Posterior vena cava (tissue), 2 donors: Measurements from ENCODE around the gene ICAM2. TPM values are rescaled to one million over a fixed set of nuclear protein-coding genes. Genes with fewer than 3 reads are reported as not detected.

Source experiments
- DNase-seq: peaks from one replicate; pipeline ENCODE4 v3.0.0-alpha.2; 2020; ENCODE audit warnings: low spot score
- intact Hi-C, 2 donors: fragments of 100-400 bp; cut with DNase I; formaldehyde crosslinking; loops; one replicate each; pipeline versions ENCODE4 v1.14.1 to v1.14.2; 2022 to 2023
- total RNA-seq, 2 donors: library from RNA; stranded (reverse); fragmentation: NEBNext Ultra II Directional; extraction: Animal tissue kit (Norgen Biotek cat#: 25700); gene quantifications; one replicate each; pipeline ENCODE4 v1.2.1, GENCODE V29; 2021
- donor health status: DM: yes; HTN: yes; CAD: no.
- donor health status: DM: yes; HTN: yes; CAD: no.

The ICAM2 gene
- total RNA-seq, 2 donors from 2014 or later: 26.7 to 36.4 TPM

- peak; percentile 76 for DNase-seq
- intact Hi-C loops: no loop called here
Observed at GRCh38 chr17:64002658-64003525, 17.5 kb downstream of the ICAM2 start.

GRCh38 chr17:64001763-64002529, 18.5 kb downstream of the ICAM2 start:
- peak; percentile 94 for DNase-seq
- intact Hi-C loops: no loop called here

GRCh38 chr17:64001091-64001579, 19.3 kb downstream of the ICAM2 start:
- DNase-seq: peak; percentile 47
- intact Hi-C loops: no loop called here

GRCh38 chr17:63999680-64000531, 20.5 kb downstream of the ICAM2 start:
- intact Hi-C loops: no loop called here
- peak; percentile 68 for DNase-seq

GRCh38 chr17:63998721-63999679, 21.4 kb downstream of the ICAM2 start:
- peak; percentile 56 for DNase-seq
- intact Hi-C loops: no loop called here

- DNase-seq: peak; percentile 92
- intact Hi-C loops: no loop called here
Observed at GRCh38 chr17:63998050-63998720, 22.2 kb downstream of the ICAM2 start, which contains the start of gene PRR29. Gene PRR29 (plus strand): TSS chr17:63998351. CDS start chr17:63998365, 14 bp downstream.

GRCh38 chr17:63997341-63998048, 22.9 kb downstream of the ICAM2 start:
- intact Hi-C loops: no loop called here
- peak; percentile 68 for DNase-seq

GRCh38 chr17:63996430-63997182, 23.8 kb downstream of the ICAM2 start:
- peak; percentile 52 for DNase-seq
- intact Hi-C loops: no loop called here

GRCh38 chr17:63995626-63996025, 24.8 kb downstream of the ICAM2 start:
- DNase-seq: peak; percentile 58
- intact Hi-C loops: no loop called here

GRCh38 chr17:63993368-63993985, 27.0 kb downstream of the ICAM2 start:
- peak; percentile 45 for DNase-seq
- intact Hi-C loops: no loop called here

GRCh38 chr17:63991611-63992010, 28.8 kb downstream of the ICAM2 start:
- peak; percentile 68 for DNase-seq

GRCh38 chr17:63989622-63990345, 30.6 kb downstream of the ICAM2 start:
- DNase-seq: peak; percentile 31
- intact Hi-C loops: no loop called here

More at GRCh38 chr17:63991611-63992010, 28.8 kb downstream of the ICAM2 start:
- intact Hi-C loops: loop anchor here in 1 of 2 donors (1.0 kb wide), 1 partner anchor 40 kb away; no protein-coding TSS in a partner anchor

- DNase-seq: peak; percentile 67
- intact Hi-C loops: no loop called here
Observed at GRCh38 chr17:63988741-63989621, 31.5 kb downstream of the ICAM2 start.

GRCh38 chr17:63988127-63988478, 32.3 kb downstream of the ICAM2 start:
- intact Hi-C loops: no loop called here
- DNase-seq: no peak
